Superior temporal gyrus (tissue), 1 donor: Measurements from ENCODE around the gene RASL12.
A peak's percentile ranks its signal among the peaks of the same experiment; 100 is the strongest.
"Not testable (repeated sequence)": the region's sequence is repeated elsewhere in the genome, so short reads cannot be mapped to it uniquely, and the experiment has no call there.

Experiments used
- DNase-seq: peaks from one replicate; pipeline ENCODE4 v3.0.0-alpha.2; 2016; ENCODE audit errors: extremely low spot score

RASL12 gene

GRCh38 chr15:65028921-65029735 lies 38.7 kb downstream of the RASL12 start, which contains the start of gene MTFMT:
TSS of gene MTFMT (minus strand) at chr15:65029639. CDS start at chr15:65029613, 26 bp downstream.
- DNase-seq: peak; percentile 89

GRCh38 chr15:65028338-65028737 lies 39.5 kb downstream of the RASL12 start:
- no peak for DNase-seq

- no peak for DNase-seq
These were observed 40.2 kb downstream of the RASL12 start for GRCh38 chr15:65027593-65027992.

DNA sequence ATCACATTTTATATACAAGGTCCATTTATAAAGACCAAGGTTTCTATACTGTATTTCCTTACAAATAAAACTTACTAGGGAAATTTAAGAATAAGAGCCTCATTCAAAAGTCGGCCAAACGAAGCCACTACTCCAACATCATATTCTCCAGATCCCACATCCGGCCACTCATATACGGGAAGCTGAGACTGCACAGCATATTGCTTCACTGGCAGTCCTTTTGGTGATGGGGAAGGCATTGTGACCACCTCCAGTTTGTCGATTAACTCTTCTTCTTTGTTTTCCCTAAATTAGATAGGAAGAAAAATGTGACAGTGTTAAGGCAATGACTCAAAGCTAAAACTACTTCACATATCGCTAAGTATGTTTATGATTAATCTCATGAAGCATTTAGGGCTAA lies 41.0 kb downstream of the RASL12 start:
- no peak for DNase-seq

DNA sequence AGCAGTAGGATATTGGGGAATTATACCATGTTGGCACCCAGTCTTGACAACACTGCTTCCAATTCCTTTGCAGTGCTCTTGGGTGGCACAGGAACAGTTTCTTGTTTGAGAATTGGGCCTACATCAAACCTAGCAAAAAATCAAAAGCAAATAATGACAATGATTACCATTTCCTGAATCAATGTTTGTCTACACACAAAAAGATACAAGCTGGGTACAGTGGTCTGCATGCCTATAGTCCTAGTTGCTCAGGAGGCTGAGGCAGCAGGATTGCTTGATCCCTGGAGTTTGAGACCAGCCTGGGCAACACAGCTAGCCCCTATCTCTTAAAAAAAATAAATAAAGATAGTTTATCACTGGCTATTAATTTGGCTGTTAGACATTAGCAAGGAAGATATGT lies 46.3 kb downstream of the RASL12 start:
- DNase-seq: no peak

DNA sequence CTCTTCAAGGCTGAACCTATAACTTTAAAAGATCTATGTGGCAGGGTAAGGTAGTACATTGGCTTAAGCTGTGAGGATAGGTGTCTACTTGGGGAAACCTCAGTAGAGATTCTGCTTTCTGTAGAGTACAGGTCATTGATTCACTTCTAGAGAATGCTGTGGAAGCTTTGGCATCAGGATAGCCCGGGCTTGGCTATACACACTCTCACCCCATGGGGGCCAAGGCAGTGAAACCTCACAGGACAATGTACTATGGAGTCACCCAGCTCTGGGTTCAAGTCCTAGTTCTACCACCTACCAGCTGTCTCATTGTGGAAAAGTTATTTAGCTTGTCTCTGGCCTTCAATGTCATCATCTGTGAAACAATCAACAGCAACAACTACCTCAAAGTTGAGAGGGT lies 47.4 kb downstream of the RASL12 start:
- DNase-seq: no peak

GRCh38 chr15:65011198-65011597 lies 56.6 kb downstream of the RASL12 start:
- DNase-seq: not testable (repeated sequence)

DNA sequence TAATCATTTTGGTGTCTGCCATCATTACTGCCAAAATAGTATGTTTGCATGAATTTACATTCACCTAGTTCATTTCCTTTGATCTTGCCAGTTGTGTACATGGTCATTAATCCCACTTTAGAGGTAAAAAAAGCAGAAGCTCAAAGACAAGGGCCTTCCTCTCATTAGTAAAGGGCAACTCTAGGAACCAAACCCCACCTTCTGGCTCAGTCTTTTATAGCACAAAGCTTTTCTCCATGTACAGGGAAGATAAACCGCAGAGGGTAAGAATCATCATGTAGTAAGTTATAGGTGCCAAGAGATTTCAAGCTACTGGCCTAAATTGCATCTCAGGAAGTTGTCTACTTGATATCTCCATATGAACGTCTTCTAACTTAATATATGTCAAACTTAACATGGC lies 58.8 kb downstream of the RASL12 start:
- no peak for DNase-seq

GRCh38 chr15:65006876-65007275 lies 60.9 kb downstream of the RASL12 start:
- no peak for DNase-seq

GRCh38 chr15:65004993-65005392 lies 62.8 kb downstream of the RASL12 start:
- DNase-seq: no peak
